Cardiac muscle cell (in vitro differentiated cells and primary cell): ENCODE data around the gene VPS51. TPM values are rescaled to one million over a fixed set of nuclear protein-coding genes. Genes with fewer than 3 reads are reported as not detected.
"Not testable (repeated sequence)": the region's sequence is repeated elsewhere in the genome, so short reads cannot be mapped to it uniquely, and the experiment has no call there.

Experiments
- DNase-seq, 2 donors: peaks; one replicate each; pipeline versions ENCODE4 v3.0.0 to v3.0.0-alpha.2; 2010 to 2017; ENCODE audit warnings: low read depth in 1 of 2, low spot score in 1 of 2
- H3K27ac ChIP-seq: fragments of 200-600 bp; sonication (generic); 2 replicates; pipeline ENCODE4 v1.5.1; 2016
- H3K27me3 ChIP-seq: fragments of 200-600 bp; sonication (generic); 2 replicates; pipeline ENCODE4 v1.6.0; 2016; ENCODE audit warnings: control low read depth
- H3K36me3 ChIP-seq: fragments of 200-600 bp; sonication (generic); 2 replicates; pipeline ENCODE4 v1.5.1; 2016; ENCODE audit warnings: control low read depth
- H3K4me1 ChIP-seq: fragments of 200-600 bp; sonication (generic); 2 replicates; pipeline ENCODE4 v1.8.1; 2017; ENCODE audit warnings: low read depth, mild to moderate bottlenecking, mixed run types
- H3K4me3 ChIP-seq: fragments of 200-600 bp; sonication (generic); 2 replicates; pipeline ENCODE4 v1.5.1; 2016; ENCODE audit warnings: mild to moderate bottlenecking
- H3K9me3 ChIP-seq: fragments of 200-600 bp; sonication (generic); 2 replicates; pipeline ENCODE4 v1.5.1; 2017; ENCODE audit warnings: low read depth, mild to moderate bottlenecking, control low read depth
- CTCF ChIP-seq: IDR thresholded peaks from 2 replicates; pipeline ENCODE4 v1.5.1; 2012; ENCODE audit warnings: low read depth, mild to moderate bottlenecking, low read length
- polyA plus RNA-seq: library from polyadenylated mRNA; unstranded; fragments of >200 nt; fragmentation: Nextera tagmentation; extraction: Ambion mirVana; gene quantifications from 2 replicates; pipeline ENCODE4 v1.2.1, GENCODE V29; 2016
- total RNA-seq: library from RNA; depleted of rRNA; stranded (reverse); fragments of >200 nt; gene quantifications from 2 replicates; pipeline ENCODE4 v1.2.3, GENCODE V29; 2016

VPS51 gene
- total and polyA plus RNA-seq, 2 experiments from 2014 or later: 77.9 to 755 TPM

GRCh38 chr11:65115361-65116082 is 19.5 kb downstream of the VPS51 start:
- H3K4me3 ChIP-seq: no peak overlapping the region
- no peaks in the 10 kb centered on the region for H3K27me3 ChIP-seq
- no peaks in the 10 kb centered on the region for H3K9me3 ChIP-seq
- peaks cover 9% of the 10 kb centered on the region for H3K36me3 ChIP-seq
- H3K27ac ChIP-seq: no peak overlapping the region
- DNase-seq: no peak
- TF ChIP-seq CTCF: no peak
- H3K4me1 ChIP-seq: peaks cover 12% of the 10 kb centered on the region

DNA sequence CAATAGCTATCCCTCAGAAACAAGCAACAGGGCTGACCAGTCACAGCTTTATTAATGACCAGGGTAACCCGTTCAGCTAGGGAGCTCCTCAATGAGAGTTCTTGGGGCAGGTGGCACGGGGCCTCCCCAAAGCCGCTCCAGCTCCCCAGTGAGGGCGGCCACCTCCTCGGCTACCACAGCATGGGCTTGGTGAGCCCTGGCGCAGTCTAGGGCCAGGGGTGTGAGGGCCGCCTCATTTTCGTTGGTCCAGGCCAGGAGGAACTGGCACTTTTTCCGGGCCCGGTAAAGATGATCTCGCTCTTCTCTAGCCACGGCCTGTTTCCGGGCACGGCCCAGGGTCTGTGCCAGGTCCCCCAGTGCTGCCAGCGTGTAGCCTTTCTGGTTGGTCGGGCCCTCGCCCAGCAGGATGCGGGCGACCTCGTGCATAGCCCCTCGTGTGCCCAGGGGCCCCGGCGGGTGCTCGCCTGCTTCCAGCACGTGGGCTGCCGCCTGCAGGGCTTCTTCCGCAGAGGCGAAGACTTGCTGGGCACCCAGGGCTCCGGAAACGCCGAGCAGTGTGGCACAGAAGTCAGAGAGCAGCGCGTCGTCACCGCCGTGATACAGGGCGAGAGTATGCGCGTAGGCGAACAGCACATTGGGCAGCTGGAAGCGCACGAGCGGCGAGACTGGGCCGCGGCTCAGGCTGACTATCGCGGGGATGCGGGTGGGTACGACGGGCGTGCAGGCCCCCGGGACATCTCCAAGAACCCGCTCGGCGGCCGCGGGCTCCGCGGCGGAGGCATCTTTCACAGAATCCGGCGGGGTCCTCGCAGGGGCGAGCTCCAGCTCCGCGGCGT is 20.6 kb downstream of the VPS51 start:
- H3K27ac ChIP-seq: peak overlapping the region; percentile 63

GRCh38 chr11:65117206-65118096 is 21.4 kb downstream of the VPS51 start, which contains the start of gene ZNHIT2:
Gene ZNHIT2, minus strand, starts transcription at chr11:65117701. Its CDS starts 48 bp downstream, at chr11:65117653.
- Histone ChIP-seq H3K27ac (peak within 1 kb of the TSS; percentile 63), H3K27me3 (no peaks in the 10 kb centered on the region), H3K4me3 (peak within 1 kb of the TSS; percentile 84), H3K36me3 (peaks cover 12% of the 10 kb centered on the region), H3K9me3 (no peaks in the 10 kb centered on the region), H3K4me1 (peaks cover 6% of the 10 kb centered on the region)
- peak; percentile 99 for DNase-seq
- peak; percentile 89 for TF ChIP-seq CTCF

More for the DNA sequence above, 20.6 kb downstream of the VPS51 start:
- Histone ChIP-seq H3K9me3 (no peaks in the 10 kb centered on the region), H3K4me3 (peak overlapping the region; percentile 84), H3K27me3 (no peaks in the 10 kb centered on the region), H3K36me3 (peaks cover 12% of the 10 kb centered on the region), H3K4me1 (peaks cover 6% of the 10 kb centered on the region)
- peak; percentile 27 to 59 for DNase-seq
- TF ChIP-seq CTCF: no peak

- Histone ChIP-seq H3K36me3 (peaks cover 12% of the 10 kb centered on the region), H3K4me3 (no peak overlapping the region), H3K27me3 (no peaks in the 10 kb centered on the region), H3K4me1 (peaks cover 9% of the 10 kb centered on the region), H3K27ac (peak overlapping the region; percentile 31), H3K9me3 (no peaks in the 10 kb centered on the region)
- TF ChIP-seq CTCF: no peak
- DNase-seq: no peak
These were observed 22.3 kb downstream of the VPS51 start for GRCh38 chr11:65118097-65118837.

- not testable (repeated sequence) for H3K4me3 ChIP-seq, H3K27me3 ChIP-seq, H3K9me3 ChIP-seq, DNase-seq, H3K4me1 ChIP-seq
- Histone ChIP-seq H3K36me3 (peaks cover 12% of the 10 kb centered on the region), H3K27ac (peak overlapping the region; percentile 35)
These were observed 23.1 kb downstream of the VPS51 start for GRCh38 chr11:65118891-65119669.
